ENCODE measurements around the gene MLLT3.

DNA sequence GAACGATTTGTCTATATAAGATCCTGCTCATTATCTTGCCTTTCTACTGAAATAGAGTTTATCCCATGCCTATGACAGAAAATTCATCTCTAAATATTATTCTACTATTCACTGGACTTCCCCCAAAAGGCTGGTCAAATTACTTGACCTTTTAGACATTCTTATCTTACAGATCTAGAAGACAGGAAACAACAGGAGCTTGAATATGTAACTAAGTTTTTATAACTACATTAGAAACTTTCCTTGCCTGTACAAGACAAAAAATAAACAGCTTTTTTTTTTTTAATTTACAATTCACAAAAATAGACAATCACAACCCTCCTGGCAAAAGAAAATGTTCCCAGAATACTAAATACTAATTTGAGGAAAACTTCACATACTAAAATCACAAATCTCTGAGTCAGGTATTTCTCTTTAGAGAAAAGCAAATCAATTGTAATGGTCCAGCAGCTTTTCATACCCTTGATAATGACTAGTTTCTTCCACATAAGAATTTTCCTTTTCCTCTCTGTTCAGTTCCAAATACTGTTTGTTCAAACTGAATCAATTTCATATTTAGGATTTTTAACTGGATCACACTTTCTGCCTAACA, 68.6 kb downstream of the MLLT3 start:
- TF ChIP-seq, protein P1, sequence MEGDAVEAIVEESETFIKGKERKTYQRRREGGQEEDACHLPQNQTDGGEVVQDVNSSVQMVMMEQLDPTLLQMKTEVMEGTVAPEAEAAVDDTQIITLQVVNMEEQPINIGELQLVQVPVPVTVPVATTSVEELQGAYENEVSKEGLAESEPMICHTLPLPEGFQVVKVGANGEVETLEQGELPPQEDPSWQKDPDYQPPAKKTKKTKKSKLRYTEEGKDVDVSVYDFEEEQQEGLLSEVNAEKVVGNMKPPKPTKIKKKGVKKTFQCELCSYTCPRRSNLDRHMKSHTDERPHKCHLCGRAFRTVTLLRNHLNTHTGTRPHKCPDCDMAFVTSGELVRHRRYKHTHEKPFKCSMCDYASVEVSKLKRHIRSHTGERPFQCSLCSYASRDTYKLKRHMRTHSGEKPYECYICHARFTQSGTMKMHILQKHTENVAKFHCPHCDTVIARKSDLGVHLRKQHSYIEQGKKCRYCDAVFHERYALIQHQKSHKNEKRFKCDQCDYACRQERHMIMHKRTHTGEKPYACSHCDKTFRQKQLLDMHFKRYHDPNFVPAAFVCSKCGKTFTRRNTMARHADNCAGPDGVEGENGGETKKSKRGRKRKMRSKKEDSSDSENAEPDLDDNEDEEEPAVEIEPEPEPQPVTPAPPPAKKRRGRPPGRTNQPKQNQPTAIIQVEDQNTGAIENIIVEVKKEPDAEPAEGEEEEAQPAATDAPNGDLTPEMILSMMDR (conservative IDR thresholded peaks at IDR 0.05; ENCODE audit: low read depth, low read length), result no peak
- TF ChIP-seq EZH2 (IDR thresholded peaks at IDR 0.05; ENCODE audit: borderline replicate concordance, low read depth, low read length, poor library complexity, severe bottlenecking), result no peak
